GM20431 (cell line): ENCODE measurements around the gene NELL2.

Experiments
- in situ Hi-C: fragments of 300-500 bp; cut with MseI, MboI; formaldehyde crosslinking; loops from one replicate; pipeline ENCODE4 v1.15.0; 2020; ENCODE audit warnings: low sequenced_read_pairs; ENCODE audit not compliant: unreplicated experiment

The NELL2 gene

DNA sequence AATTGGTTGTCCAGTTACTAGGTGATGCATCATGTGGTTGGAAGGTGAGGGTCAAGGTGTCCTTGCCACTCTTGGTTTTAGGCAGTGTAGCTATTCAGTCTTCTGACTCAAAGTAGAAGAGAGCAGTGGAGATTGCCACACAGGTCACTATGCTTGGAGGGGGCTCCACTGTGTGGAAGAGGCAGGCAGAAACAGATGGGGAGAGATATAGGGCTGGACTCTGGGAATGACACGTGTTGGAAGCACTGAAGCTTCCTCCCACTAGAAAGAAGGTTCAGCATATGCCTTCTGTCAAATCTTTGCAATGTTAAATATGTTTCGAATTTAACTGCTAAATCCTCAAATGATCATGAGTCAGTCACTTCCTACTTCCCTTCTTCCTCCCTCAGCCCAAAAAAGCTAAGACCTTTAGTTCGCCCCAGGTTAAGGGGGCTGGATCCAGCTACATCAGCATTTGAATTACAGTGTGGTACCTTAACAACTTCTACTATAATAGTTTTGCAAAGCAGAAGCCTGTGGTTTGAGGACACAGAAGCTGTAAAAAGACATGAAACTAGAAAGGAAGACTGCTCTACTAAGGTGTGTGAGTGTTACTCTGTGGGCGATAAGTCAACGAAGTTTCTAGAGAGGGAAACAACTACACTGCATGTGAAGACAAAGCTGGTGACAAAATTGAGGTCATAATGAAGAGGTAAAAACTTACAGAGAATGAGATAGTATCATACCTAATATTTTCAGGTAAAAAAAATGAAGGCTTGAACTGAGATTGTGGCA lies 228.0 kb downstream of the NELL2 start:
- in situ Hi-C loops: no loop called here

DNA sequence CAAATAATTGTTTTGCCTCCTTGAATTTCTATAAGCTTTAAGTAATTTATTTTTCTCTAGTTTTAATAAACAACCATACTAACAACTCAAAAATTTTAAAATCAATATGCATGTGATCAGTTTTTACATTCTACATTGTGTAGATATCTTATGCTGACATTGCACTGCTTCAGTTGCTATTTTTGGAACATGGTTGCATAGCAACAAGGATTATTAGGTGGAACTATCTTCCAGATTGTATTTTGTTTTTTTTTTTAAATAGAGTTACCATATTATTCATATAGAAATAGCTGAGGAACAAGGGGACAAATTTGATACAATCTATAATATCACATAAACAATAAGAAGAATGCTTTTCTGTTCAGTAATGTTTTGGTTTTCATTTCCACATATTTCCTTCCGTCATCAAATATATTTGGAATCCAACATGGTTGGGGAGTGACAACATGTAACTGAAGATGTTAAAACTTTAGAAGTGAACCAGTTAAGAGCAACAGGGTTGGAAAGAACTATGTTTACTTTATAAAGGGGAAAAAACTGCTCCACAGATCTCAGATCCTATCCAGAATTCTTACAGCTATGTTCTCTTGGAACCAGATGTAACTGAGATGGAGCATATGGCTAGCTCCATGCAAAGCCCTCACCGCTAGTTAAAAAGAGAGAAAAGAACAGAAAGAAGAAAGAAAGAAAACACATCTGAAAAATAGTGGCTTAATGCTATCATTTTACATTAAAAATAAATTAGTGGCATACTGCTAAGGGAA lies 235.5 kb downstream of the NELL2 start:
- in situ Hi-C loops: no loop called here

DNA sequence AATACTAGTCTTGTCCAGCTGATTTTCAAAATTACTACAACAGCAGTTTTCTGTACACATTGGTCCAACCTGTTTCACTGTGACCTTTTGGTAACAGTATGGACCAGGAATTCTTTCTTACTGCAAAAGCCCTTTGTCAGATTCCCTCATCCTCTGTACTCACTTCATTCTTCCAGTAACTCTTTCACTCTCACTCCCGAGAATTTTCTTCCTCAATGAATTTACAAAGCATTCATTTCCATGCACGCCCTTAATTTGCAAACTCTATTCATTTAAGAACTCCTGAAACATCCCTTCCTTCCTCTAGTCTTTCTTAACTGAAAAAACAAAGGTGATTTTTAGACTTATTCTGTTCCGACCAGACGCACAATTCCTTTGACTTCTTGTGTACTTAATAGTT lies 238.2 kb downstream of the NELL2 start:
- in situ Hi-C loops: no loop called here

DNA sequence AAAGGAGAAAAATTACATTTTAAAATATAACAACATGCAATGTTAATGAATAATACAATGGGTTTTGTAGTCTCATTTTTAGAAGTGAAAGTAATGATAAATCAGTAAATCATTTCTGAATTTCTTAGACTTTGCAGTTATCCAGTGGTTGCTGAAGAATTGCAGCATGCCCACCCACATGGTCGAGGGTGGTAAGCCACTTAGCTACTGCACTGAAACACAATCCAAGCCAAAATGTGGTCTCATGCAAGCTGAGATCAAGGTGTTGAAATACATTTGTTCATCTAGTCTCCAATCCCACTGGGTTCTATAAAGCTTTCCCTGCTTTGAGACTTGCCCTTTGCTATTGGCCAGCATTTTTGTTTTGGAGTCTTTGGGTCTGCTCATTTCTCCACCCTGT lies 247.9 kb downstream of the NELL2 start:
- in situ Hi-C loops: no loop called here

DNA sequence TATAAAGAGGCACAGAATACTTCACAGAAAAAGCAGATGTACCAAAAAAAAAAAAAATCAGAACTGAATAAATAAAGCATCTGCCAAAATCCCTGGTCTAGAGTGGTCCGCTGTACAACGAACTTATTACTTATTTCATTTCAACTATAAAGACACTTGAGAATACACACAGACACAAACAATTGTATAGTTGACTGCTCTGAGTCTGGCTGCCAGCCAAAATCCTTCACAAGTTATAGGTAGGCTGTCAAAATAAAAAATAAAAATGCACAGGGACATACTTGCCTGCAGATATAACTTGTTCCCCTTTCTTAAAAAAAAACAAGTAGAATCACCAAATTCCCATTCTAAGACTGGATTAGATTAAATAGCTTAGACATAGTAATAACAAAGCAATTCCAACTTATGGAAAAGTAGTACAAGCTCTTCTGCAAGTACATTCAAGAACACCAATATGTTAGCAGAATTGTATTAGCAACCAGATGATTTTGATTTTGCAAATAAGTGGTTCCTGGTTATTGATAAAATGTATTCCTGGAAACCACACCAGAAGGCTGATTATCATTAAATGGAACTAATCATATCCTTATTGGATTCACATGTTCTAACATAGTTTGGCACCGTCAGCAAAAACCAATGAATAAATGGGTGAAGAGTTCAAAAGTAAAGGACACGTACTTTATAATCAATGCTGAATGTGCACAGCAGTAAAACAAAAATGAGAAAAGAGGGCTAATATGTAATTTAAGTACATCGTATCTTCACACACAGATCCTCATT lies 248.5 kb downstream of the NELL2 start:
- in situ Hi-C loops: no loop called here

- in situ Hi-C loops: no loop called here
Measured at GRCh38 chr12:44626883-44627282, 249.2 kb downstream of the NELL2 start.

DNA sequence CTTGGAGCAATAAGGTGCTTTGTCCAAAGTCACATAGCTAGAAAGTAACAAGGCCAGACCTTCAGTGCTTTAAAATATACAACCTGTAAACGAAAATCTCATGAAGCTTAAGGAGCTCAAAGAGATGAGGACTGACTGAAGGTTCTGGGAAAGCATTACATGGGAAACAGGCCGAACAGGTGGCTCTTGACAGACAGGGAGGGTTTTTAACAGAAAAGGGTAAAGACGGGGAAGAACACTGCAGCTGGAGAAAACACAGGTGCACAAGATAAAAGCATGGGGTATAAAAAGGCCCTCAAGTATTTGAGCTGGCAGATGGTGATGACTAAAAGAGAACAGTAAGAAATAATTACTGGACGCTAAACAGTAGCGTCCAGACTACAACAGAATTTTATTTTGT lies 257.2 kb downstream of the NELL2 start:
- in situ Hi-C loops: no loop called here

GRCh38 chr12:44616402-44616801 lies 259.7 kb downstream of the NELL2 start:
- in situ Hi-C loops: no loop called here

- in situ Hi-C loops: no loop called here
Measured at GRCh38 chr12:44611538-44611937, 264.6 kb downstream of the NELL2 start.

- in situ Hi-C loops: no loop called here
Measured at GRCh38 chr12:44603701-44604100, 272.4 kb downstream of the NELL2 start.

GRCh38 chr12:44592626-44593025 lies 283.5 kb downstream of the NELL2 start:
- in situ Hi-C loops: no loop called here

GRCh38 chr12:44589697-44590096 lies 286.4 kb downstream of the NELL2 start:
- in situ Hi-C loops: no loop called here

DNA sequence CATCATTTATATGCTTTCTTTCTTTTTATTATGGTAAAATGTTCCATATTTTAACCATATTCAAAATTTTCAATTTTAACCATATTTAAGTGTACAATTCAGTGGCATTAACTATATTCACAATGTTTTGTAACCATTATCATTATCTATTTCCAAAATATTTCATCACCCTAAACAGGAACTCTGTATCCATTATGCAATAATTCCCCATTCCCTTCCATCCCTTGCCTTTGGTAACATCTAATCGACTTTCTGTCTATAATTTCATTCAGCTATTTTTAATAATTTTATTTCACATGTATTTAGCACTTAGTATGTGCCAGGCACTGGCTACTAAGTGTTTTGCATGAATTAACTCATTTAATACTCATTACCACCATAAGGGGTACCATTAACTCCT lies 287.5 kb downstream of the NELL2 start:
- in situ Hi-C loops: no loop called here

- in situ Hi-C loops: no loop called here
Measured at GRCh38 chr12:44584625-44585024, 291.5 kb downstream of the NELL2 start.

GRCh38 chr12:44582521-44582920 lies 293.6 kb downstream of the NELL2 start:
- in situ Hi-C loops: no loop called here

- in situ Hi-C loops: no loop called here
Measured at GRCh38 chr12:44581642-44582242, 294.4 kb downstream of the NELL2 start.

DNA sequence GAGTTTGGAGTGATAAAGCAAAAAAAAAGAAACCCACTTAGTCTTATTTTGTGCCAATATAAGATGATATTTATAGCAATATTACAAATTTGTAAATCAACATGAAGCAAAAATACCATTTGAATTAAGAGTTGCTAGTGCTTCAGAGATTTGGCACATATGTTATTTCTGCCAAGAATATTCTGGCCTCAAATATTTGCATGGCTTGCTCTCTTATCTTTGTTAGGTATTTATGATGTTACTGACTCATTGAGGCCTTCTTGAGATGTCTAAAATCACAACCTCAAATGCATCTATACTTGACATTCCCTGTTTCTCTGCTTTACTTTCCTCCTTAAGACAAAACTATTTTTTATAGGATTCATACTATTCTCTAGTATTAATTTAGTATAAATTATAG lies 301.5 kb downstream of the NELL2 start:
- in situ Hi-C loops: no loop called here

DNA sequence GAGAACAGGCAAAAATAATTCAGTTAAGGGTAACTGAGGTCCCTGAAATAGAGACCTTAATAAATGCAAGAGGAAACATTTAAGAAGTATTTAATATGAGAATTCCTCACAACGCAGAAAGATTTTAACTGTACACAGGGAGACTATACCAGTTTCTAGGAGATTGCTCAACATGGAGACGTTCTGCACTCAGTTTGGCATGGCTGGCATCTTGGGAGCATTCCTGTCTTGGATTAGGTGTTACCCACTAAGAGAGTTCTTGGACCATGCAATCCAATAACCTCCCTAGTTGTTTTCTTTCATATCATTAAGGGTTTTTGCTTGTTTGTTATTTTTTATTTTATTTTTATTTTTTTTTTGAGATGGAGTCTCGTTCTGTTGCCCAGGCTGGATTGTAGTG lies 302.4 kb downstream of the NELL2 start:
- in situ Hi-C loops: no loop called here

DNA sequence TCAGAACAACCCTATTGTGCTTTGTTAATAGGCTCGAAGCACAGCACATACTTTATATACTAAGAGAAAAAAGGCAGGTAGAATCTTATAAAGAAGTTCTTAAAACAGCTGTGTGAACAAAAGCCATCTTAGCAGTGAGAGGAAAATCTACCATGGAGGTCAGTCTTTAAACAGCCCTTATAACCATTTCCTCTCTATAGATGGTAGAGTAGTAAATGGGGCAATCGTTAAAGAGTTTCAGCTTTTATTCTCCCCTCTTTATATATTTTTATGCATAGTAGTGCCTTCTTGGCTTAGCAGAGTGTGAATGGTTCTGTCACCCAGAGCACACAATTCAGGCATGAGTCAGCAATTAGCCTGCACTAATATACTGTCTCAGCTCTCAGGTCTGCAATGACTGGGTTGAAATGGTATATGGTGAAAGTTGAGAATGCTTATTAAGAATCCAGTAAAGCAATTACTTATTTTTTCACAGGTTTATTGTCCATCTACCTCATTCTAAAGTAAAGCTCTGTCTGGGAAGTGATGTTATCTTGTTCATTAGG lies 305.0 kb downstream of the NELL2 start:
- in situ Hi-C loops: no loop called here

DNA sequence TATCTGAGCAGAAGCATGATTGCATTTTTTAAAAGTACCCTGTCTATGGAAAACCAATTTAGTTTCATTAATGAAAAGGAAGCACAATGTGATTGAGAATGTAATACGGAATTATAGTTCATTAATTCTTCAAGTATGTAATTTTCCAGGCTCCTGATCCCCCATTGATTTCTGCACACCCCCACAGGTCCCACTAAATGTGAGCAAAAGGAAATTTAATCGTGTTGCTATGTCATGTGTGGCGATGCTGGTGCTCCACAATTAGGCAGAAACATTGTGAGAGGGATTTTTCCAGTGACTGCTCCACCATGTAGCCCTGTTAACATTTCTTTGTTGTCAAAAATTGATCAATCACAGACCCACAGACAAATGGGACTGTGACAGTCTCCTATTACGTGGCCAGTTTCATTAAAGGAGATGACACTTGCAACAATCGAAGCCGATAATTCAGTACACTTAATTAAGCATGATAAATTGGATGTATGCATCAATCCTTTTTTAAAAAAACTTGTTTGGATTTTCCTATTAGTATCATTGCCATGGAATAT lies 306.0 kb downstream of the NELL2 start:
- in situ Hi-C loops: no loop called here
